Calu3 (cell line): ENCODE results near the gene MAP3K10. TPM values are rescaled to one million over a fixed set of nuclear protein-coding genes. Genes with fewer than 3 reads are reported as not detected.

Source experiments
- BruUV-seq: library from RNA; stranded (reverse); fragments of 400-500 nt; replicated peaks from 2 replicates; lab custom pipeline; 2021; lab: Mats Ljungman, UMichigan
- CTCF ChIA-PET: fragments of 300-600 bp; sonication (Branson Sonifier 250); formaldehyde crosslinking; loops from one replicate; lab custom pipeline; 2022; ENCODE audit warnings: antibody characterized with exemption; lab: Charles Lee
- DNase-seq: peaks from one replicate; pipeline ENCODE4 v3.0.0; 2022
- H3K27ac Mint-ChIP-seq: one replicate; pipeline ENCODE4 v1.8.0; 2022; ENCODE audit warnings: mixed read lengths; ENCODE audit not compliant: unreplicated experiment
- H3K27me3 Mint-ChIP-seq: one replicate; pipeline ENCODE4 v1.8.0; 2022; ENCODE audit warnings: mixed read lengths; ENCODE audit not compliant: unreplicated experiment
- H3K36me3 Mint-ChIP-seq: one replicate; pipeline ENCODE4 v1.8.0; 2022; ENCODE audit warnings: mild to moderate bottlenecking, moderate library complexity, mixed read lengths; ENCODE audit not compliant: insufficient read depth, unreplicated experiment
- H3K4me1 Mint-ChIP-seq: one replicate; pipeline ENCODE4 v1.8.0; 2022; ENCODE audit warnings: mild to moderate bottlenecking, low read depth, mixed read lengths; ENCODE audit not compliant: unreplicated experiment
- H3K4me3 Mint-ChIP-seq: one replicate; pipeline ENCODE4 v1.8.0; 2022; ENCODE audit warnings: mild to moderate bottlenecking, low read depth, moderate library complexity, mixed read lengths; ENCODE audit not compliant: unreplicated experiment
- H3K9me3 Mint-ChIP-seq: one replicate; pipeline ENCODE4 v1.8.0; 2022; ENCODE audit warnings: low read depth, mixed read lengths; ENCODE audit not compliant: unreplicated experiment
- intact Hi-C: fragments of 100-400 bp; cut with micrococcal nuclease; formaldehyde crosslinking; loops from one replicate; pipeline ENCODE4 v1.10.0; 2022; ENCODE audit not compliant: unreplicated experiment
- total RNA-seq: library from RNA; stranded (reverse); gene quantifications from 2 replicates; pipeline ENCODE4 v1.2.3, GENCODE V29; 2022
- TF ChIP-seq, protein P1 (sequence below): fragments of 200-600 bp; IDR thresholded peaks from one replicate; pipeline ENCODE4 v1.8.0; 2022; ENCODE audit warnings: antibody characterized with exemption; ENCODE audit not compliant: unreplicated experiment

MAP3K10 gene
- total RNA-seq, 1 experiment from 2014 or later, result 30.5 TPM

DNA sequence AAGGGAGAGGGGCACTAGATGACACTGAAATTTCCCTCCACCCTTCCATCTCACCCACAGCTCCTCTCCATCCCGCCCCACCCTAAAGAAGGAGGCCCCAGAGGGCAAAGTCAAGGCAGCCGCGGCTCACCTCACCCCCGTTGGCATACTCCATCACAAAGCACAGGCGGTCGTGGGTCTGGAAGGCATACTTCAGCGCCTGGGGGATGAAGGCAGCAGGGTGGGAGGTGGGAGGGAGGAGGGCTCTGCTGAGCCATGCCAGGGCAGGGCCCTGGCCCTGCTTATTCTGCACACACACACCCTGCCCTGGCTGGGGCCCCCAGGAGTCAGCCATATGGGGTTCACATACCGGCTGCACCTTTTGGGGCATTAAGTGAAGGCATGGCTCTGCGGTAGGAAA, 47.5 kb downstream of the MAP3K10 start:
- TF ChIP-seq, protein P1, sequence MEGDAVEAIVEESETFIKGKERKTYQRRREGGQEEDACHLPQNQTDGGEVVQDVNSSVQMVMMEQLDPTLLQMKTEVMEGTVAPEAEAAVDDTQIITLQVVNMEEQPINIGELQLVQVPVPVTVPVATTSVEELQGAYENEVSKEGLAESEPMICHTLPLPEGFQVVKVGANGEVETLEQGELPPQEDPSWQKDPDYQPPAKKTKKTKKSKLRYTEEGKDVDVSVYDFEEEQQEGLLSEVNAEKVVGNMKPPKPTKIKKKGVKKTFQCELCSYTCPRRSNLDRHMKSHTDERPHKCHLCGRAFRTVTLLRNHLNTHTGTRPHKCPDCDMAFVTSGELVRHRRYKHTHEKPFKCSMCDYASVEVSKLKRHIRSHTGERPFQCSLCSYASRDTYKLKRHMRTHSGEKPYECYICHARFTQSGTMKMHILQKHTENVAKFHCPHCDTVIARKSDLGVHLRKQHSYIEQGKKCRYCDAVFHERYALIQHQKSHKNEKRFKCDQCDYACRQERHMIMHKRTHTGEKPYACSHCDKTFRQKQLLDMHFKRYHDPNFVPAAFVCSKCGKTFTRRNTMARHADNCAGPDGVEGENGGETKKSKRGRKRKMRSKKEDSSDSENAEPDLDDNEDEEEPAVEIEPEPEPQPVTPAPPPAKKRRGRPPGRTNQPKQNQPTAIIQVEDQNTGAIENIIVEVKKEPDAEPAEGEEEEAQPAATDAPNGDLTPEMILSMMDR, result no peak
- Mint-ChIP-seq H3K4me1 (no peaks in the 10 kb centered on the region), H3K36me3 (peaks cover 49% of the 10 kb centered on the region), H3K27me3 (no peaks in the 10 kb centered on the region), H3K4me3 (no peak overlapping the region), H3K27ac (no peak overlapping the region), H3K9me3 (no peaks in the 10 kb centered on the region)
- CTCF ChIA-PET, result no interaction called here
- no TSS peak for BruUV-seq
- intact Hi-C loops, result no loop called here
- no peak for DNase-seq

DNA sequence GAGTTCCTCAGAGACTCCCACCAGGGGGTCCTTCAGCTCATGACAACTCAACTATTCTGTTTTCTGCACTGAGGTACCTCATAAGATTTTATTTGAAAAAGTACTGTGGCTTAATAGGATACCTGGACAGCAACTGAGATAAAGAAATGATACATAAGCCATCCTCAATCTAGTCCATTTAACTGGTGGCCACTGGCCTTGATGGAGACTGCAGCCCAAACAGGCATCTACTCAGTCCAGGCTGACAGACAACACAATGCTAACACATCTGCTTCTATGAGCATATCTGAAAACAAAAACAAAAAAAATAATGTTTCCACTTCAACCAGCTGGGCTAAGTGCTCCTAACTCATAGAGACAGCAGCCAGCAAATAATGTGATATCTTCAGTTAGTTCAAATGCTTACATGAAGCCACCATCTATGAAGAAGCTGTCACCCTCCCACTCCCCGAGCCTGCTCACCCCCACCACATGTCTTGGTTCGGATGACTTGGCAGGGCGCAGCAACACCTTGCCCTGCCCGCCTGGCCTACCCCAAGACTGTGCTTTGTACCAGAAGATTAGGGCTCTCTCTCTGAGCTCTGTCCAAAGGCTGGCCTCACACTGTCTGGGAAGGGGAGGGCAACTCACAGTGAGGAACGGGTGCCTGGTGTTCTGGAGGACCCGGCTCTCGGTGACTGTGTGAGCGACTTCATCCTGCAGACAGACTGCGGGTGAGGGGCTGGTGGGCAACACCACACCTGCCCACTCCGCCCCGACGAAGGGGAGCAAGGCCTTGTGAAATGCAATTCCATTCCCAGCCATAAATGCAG, 48.4 kb downstream of the MAP3K10 start:
- DNase-seq, result no peak
- no peak overlapping the region for H3K27ac Mint-ChIP-seq
- peaks cover 41% of the 10 kb centered on the region for H3K36me3 Mint-ChIP-seq
- BruUV-seq, result no TSS peak
- H3K4me1 Mint-ChIP-seq, result no peaks in the 10 kb centered on the region
- H3K4me3 Mint-ChIP-seq, result no peak overlapping the region
- no peaks in the 10 kb centered on the region for H3K9me3 Mint-ChIP-seq
- intact Hi-C loops, result no loop called here
- CTCF ChIA-PET, result interaction anchor here (0.5 kb wide), 1 partner anchor 439 kb away, joined by 4 read pairs; no protein-coding TSS in a partner anchor
- TF ChIP-seq, protein P1, result no peak
- H3K27me3 Mint-ChIP-seq, result no peaks in the 10 kb centered on the region

DNA sequence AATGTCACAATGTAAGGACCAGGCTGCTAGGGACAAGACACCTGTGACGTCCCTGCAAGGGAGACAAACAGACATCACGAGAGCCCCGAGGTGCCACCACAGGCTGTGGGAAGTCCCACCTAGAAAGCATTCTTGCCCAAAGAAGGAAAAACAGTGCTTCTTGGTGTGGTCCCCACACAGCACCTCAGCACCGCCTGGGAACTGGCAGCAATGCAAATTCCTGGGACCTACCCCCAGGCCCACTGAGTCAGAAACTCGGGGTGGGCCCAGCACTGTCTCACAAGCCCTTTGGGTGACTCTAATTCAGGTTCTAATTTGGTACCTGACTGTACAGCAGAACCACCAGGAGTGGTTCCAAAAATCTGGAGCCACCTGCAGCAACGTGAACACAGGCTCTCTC, 49.1 kb downstream of the MAP3K10 start:
- H3K27ac Mint-ChIP-seq, result no peak overlapping the region
- TF ChIP-seq, protein P1, result no peak
- H3K36me3 Mint-ChIP-seq, result peaks cover 34% of the 10 kb centered on the region
- no peaks in the 10 kb centered on the region for H3K9me3 Mint-ChIP-seq
- H3K4me3 Mint-ChIP-seq, result no peak overlapping the region
- CTCF ChIA-PET, result no interaction called here
- no TSS peak for BruUV-seq
- intact Hi-C loops, result no loop called here
- H3K27me3 Mint-ChIP-seq, result no peaks in the 10 kb centered on the region
- DNase-seq, result no peak
- no peaks in the 10 kb centered on the region for H3K4me1 Mint-ChIP-seq

DNA sequence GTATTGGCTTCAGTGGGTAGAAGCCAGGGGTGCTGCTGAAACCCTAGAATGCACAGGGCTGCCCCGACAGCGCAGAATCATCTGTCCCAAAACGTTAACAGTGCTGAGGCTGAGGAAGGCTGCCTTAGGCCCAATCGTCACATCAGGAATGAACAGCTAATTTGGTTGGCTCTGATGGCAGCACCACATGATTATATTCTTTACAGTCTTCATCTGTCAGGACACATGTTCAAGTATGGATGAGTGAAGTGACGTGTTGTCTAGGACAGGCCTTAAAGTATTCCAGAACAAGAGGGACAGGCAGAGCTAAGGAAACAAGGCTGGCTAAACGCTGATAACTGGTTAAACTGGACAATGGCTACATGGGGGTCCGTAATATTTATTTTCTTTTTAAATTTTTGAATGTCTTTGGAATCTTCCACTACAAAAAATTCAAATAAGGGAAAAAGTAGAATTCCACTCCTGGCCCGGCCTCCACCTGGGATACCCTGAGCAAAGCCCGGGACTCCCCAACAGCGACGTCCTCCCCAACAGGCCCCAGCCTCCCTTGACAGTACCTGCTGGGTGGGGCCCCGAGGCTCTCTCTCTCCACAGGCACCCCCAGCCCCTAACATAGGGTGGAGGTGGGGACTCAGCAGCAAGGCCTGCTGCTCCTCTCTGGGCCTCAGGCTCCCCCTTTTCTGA, 50.0 kb downstream of the MAP3K10 start:
- H3K27me3 Mint-ChIP-seq, result no peaks in the 10 kb centered on the region
- H3K4me3 Mint-ChIP-seq, result no peak overlapping the region
- no peaks in the 10 kb centered on the region for H3K4me1 Mint-ChIP-seq
- TF ChIP-seq, protein P1, result no peak
- BruUV-seq, result no TSS peak
- intact Hi-C loops, result no loop called here
- H3K27ac Mint-ChIP-seq, result no peak overlapping the region
- H3K9me3 Mint-ChIP-seq, result no peaks in the 10 kb centered on the region
- peaks cover 33% of the 10 kb centered on the region for H3K36me3 Mint-ChIP-seq
- CTCF ChIA-PET, result no interaction called here
- no peak for DNase-seq
